ENCODE results near the gene KIF3B.

DNA sequence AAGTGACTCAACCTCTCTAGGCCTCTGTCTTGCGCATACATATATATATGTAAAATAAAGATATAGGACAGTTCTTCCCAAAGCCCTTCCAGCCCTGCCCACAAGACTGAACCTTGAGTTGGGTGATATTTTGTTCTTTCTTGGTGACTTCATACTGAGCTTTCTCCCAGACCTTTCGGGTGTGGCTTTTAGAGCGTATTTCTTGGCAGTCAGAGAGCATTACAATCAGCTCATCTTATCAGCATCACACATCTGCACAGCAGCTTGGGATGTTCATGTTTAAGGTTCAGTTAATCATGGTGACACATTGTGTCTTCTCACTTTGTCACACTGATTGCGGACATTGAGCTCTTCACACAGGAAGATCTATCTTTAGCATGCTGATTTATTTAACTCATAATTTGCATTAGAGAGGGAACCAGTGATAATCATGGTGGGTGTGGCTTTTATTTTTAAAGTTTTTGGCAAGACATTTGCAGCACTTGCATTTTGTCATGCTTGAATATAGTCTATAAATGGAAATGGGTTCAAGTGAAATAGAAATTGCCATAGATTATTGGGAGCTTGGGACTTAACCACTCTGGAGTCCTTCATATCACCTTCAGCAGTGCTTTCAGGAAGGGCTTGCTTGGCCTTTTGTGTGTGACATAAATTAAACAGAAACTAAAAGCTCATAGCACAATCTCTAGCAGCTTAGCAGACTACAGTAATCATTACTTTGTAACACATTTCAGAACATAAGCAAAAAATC lies 8.3 kb downstream of the KIF3B start:
- TF ChIP-seq BHLHE40 (IDR thresholded peaks at IDR 0.05; ENCODE audit: borderline replicate concordance) = no peak
- TF ChIP-seq ARNT (IDR thresholded peaks at IDR 0.05) = no peak
- TF ChIP-seq L3MBTL2 (conservative IDR thresholded peaks at IDR 0.05) = no peak
- no peak for TF ChIP-seq SP1 (IDR thresholded peaks at IDR 0.05)
- TF ChIP-seq FOXK2 (IDR thresholded peaks at IDR 0.05) = no peak
- no peak for TF ChIP-seq TARDBP (IDR thresholded peaks at IDR 0.05)
- no peak for TF ChIP-seq FOXM1 (IDR thresholded peaks at IDR 0.05; ENCODE audit: borderline replicate concordance)
- TF ChIP-seq HDGF (IDR thresholded peaks at IDR 0.05; ENCODE audit: borderline replicate concordance) = no peak
- TF ChIP-seq, protein P1, sequence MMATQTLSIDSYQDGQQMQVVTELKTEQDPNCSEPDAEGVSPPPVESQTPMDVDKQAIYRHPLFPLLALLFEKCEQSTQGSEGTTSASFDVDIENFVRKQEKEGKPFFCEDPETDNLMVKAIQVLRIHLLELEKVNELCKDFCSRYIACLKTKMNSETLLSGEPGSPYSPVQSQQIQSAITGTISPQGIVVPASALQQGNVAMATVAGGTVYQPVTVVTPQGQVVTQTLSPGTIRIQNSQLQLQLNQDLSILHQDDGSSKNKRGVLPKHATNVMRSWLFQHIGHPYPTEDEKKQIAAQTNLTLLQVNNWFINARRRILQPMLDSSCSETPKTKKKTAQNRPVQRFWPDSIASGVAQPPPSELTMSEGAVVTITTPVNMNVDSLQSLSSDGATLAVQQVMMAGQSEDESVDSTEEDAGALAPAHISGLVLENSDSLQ (IDR thresholded peaks at IDR 0.05) = no peak
- no peak for TF ChIP-seq LEF1 (IDR thresholded peaks at IDR 0.05; ENCODE audit: borderline replicate concordance)
- TF ChIP-seq ZNF384 (IDR thresholded peaks at IDR 0.05) = no peak
- TF ChIP-seq NFRKB (IDR thresholded peaks at IDR 0.05) = no peak
- TF ChIP-seq CTBP1 (IDR thresholded peaks at IDR 0.05; ENCODE audit: borderline replicate concordance) = no peak

Data from HEK293T (cell line).